ENCODE data around the gene SERPINA12.

SERPINA12 gene

GRCh38 chr14:94509356-94509755 is at the start of gene SERPINA12:
TSS of gene SERPINA12 (minus strand) at chr14:94509469. CDS start at chr14:94498397, 11,072 bp downstream.
- no peak for DNase-seq (ENCODE audit: low read depth in 2 of 2)

GRCh38 chr14:94558842-94559241 is 49.6 kb upstream of the SERPINA12 start:
- DNase-seq (ENCODE audit: low read depth in 2 of 2): no peak

- DNase-seq (ENCODE audit: low read depth in 2 of 2): no peak
These were observed 48.1 kb upstream of the SERPINA12 start for GRCh38 chr14:94557327-94557726.

GRCh38 chr14:94555991-94556390 is 46.7 kb upstream of the SERPINA12 start:
- no peak for DNase-seq (ENCODE audit: low read depth in 2 of 2)

GRCh38 chr14:94550041-94550440 is 40.8 kb upstream of the SERPINA12 start:
- DNase-seq (ENCODE audit: low read depth in 2 of 2): no peak

- DNase-seq (ENCODE audit: low read depth in 2 of 2): peak; percentile 5 to 45
These were observed 40.0 kb upstream of the SERPINA12 start for GRCh38 chr14:94548999-94549985.

- no peak for DNase-seq (ENCODE audit: low read depth in 2 of 2)
These were observed 39.1 kb upstream of the SERPINA12 start for GRCh38 chr14:94548131-94548998.

GRCh38 chr14:94547726-94548125 is 38.5 kb upstream of the SERPINA12 start:
- DNase-seq (ENCODE audit: low read depth in 2 of 2): no peak

- no peak for DNase-seq (ENCODE audit: low read depth in 2 of 2)
These were observed 37.9 kb upstream of the SERPINA12 start for GRCh38 chr14:94547151-94547680.

GRCh38 chr14:94545131-94545841 is 36.0 kb upstream of the SERPINA12 start:
- no peak for DNase-seq (ENCODE audit: low read depth in 2 of 2)

GRCh38 chr14:94544726-94545125 is 35.5 kb upstream of the SERPINA12 start:
- no peak for DNase-seq (ENCODE audit: low read depth in 2 of 2)

- DNase-seq (ENCODE audit: low read depth in 2 of 2): no peak
These were observed 34.3 kb upstream of the SERPINA12 start for GRCh38 chr14:94543449-94544124.

GRCh38 chr14:94542811-94543440 is 33.7 kb upstream of the SERPINA12 start:
- DNase-seq (ENCODE audit: low read depth in 2 of 2): no peak

- DNase-seq (ENCODE audit: low read depth in 2 of 2): no peak
These were observed 33.0 kb upstream of the SERPINA12 start for GRCh38 chr14:94542111-94542810.

- DNase-seq (ENCODE audit: low read depth in 2 of 2): no peak
These were observed 32.1 kb upstream of the SERPINA12 start for GRCh38 chr14:94541234-94541975.

GRCh38 chr14:94540031-94540794 is 30.9 kb upstream of the SERPINA12 start:
- DNase-seq (ENCODE audit: low read depth in 2 of 2): no peak

- DNase-seq (ENCODE audit: low read depth in 2 of 2): no peak
These were observed 29.9 kb upstream of the SERPINA12 start for GRCh38 chr14:94539181-94539580.

GRCh38 chr14:94538070-94538740 is 28.9 kb upstream of the SERPINA12 start:
- DNase-seq (ENCODE audit: low read depth in 2 of 2): no peak

Measured in stimulated activated CD4-positive, alpha-beta T cell treated with anti-CD3 and anti-CD28 coated beads, Interleukin-1b, Interleukin-23, amount 100 ng/mL, for 1 hour (primary cell).